Memory B cell (primary cell): ENCODE data around the gene SOX13.

Source experiments
- ATAC-seq: fragments of 150-1000 bp; cut with Tn5 transposase; 2 replicates; pipeline ENCODE4 v1.10.0; 2021; ENCODE audit warnings: low read depth, mild to moderate bottlenecking, moderate library complexity
- DNase-seq, 2 donors: peaks; one replicate each; pipeline ENCODE4 v3.0.0; 2022; ENCODE audit warnings: low spot score in 2 of 2
- H3K27ac Mint-ChIP-seq: one replicate; pipeline ENCODE4 v1.8.0; 2022; ENCODE audit warnings: mild to moderate bottlenecking, moderate library complexity, mixed read lengths
- H3K27me3 Mint-ChIP-seq: one replicate; pipeline ENCODE4 v1.8.0; 2022; ENCODE audit warnings: mixed read lengths
- H3K36me3 Mint-ChIP-seq: one replicate; pipeline ENCODE4 v1.8.0; 2022; ENCODE audit warnings: mild to moderate bottlenecking, mixed read lengths
- H3K4me1 Mint-ChIP-seq: one replicate; pipeline ENCODE4 v1.8.0; 2022; ENCODE audit warnings: mixed read lengths
- H3K4me3 Mint-ChIP-seq: one replicate; pipeline ENCODE4 v1.8.0; 2022; ENCODE audit warnings: mild to moderate bottlenecking, moderate library complexity, mixed read lengths
- H3K9me3 Mint-ChIP-seq: one replicate; pipeline ENCODE4 v1.8.0; 2022; ENCODE audit warnings: mixed read lengths

SOX13 gene

GRCh38 chr1:204072931-204073836, at the start of gene SOX13:
Gene SOX13, plus strand, starts transcription at chr1:204073115. Its CDS starts 39,801 bp downstream, at chr1:204112916.
- no peak within 1 kb of the TSS for H3K27ac Mint-ChIP-seq
- peaks cover under 1% of the 10 kb centered on the region for H3K36me3 Mint-ChIP-seq
- DNase-seq, result peak in 1 of 2 donors; percentile 19
- H3K9me3 Mint-ChIP-seq, result peaks cover 2% of the 10 kb centered on the region
- H3K27me3 Mint-ChIP-seq, result peaks cover 30% of the 10 kb centered on the region
- peaks cover 12% of the 10 kb centered on the region for H3K4me1 Mint-ChIP-seq
- peak; percentile 37 for ATAC-seq
- peak within 1 kb of the TSS; percentile 83 for H3K4me3 Mint-ChIP-seq

DNA sequence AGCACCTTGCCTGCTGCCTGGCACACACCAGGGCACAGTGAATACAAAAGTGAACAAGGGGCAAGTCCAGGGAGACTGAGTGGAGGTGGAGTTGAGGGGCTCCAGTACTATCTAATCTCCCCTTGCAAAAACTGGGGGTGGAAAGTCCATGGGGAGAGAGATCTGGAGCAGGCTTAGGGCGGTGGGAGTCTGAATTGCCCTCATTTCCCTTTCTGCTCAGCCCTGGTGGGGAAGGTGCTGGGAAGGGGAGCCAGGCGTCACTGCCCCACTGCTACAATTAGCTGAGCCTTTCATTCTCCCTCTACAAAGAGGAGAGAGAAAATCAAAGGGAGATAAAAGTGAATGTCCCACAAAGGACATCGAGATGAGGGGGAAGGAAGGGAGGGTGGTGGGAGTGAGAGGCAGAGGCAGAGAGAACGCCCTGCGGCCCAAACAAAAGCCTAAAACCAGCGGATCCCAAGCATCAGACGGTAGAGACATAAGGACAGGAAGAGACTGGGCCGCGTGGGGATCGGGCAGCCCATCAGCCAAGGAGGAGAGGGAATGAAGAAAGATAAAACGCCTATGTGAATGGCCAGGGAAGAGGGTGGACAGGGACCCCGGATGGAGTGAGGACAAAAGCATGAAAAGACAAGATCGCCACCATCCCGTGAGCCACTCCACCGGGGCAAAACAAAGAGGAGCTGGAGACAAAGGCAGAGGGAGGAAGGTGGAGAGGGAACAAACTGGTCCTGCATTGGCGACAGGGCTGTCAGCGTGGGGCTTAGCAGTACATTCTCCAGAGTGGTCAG, 46.8 kb upstream of the SOX13 start:
- H3K27ac Mint-ChIP-seq, result no peak overlapping the region
- ATAC-seq, result no peak
- peaks cover 18% of the 10 kb centered on the region for H3K27me3 Mint-ChIP-seq
- no peaks in the 10 kb centered on the region for H3K36me3 Mint-ChIP-seq
- H3K9me3 Mint-ChIP-seq, result no peaks in the 10 kb centered on the region
- no peak overlapping the region for H3K4me3 Mint-ChIP-seq
- H3K4me1 Mint-ChIP-seq, result no peaks in the 10 kb centered on the region
- DNase-seq, result no peak

GRCh38 chr1:204027446-204027845, 45.5 kb upstream of the SOX13 start:
- no peaks in the 10 kb centered on the region for H3K9me3 Mint-ChIP-seq
- H3K4me1 Mint-ChIP-seq, result no peaks in the 10 kb centered on the region
- DNase-seq (no peak), ATAC-seq (no peak)
- H3K4me3 Mint-ChIP-seq, result no peak overlapping the region
- no peaks in the 10 kb centered on the region for H3K36me3 Mint-ChIP-seq
- H3K27me3 Mint-ChIP-seq, result peaks cover 22% of the 10 kb centered on the region
- no peak overlapping the region for H3K27ac Mint-ChIP-seq

DNA sequence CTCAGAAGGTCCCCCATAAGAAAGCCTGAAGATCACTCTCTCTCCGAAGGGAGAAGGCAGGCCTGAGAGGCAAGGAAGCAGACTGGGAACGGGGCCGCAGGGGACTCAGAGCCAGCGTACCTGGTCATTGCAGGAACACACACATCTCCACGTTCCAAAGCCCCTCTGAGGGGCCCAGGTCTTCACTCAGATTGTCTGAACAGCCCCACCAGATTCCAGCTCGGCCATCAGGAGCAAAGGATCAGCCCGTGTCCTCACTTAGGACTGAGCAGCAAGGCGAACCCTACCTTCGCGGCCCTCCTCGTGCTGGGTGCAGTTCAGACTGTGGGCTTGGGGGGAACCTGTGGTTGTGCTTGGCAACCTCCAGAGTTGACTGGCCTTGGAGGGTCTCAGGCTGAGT, 43.9 kb upstream of the SOX13 start:
- no peak for ATAC-seq
- Mint-ChIP-seq H3K4me1 (no peaks in the 10 kb centered on the region), H3K36me3 (no peaks in the 10 kb centered on the region), H3K27me3 (peaks cover 24% of the 10 kb centered on the region), H3K4me3 (no peak overlapping the region), H3K9me3 (no peaks in the 10 kb centered on the region), H3K27ac (no peak overlapping the region)
- DNase-seq, result no peak

DNA sequence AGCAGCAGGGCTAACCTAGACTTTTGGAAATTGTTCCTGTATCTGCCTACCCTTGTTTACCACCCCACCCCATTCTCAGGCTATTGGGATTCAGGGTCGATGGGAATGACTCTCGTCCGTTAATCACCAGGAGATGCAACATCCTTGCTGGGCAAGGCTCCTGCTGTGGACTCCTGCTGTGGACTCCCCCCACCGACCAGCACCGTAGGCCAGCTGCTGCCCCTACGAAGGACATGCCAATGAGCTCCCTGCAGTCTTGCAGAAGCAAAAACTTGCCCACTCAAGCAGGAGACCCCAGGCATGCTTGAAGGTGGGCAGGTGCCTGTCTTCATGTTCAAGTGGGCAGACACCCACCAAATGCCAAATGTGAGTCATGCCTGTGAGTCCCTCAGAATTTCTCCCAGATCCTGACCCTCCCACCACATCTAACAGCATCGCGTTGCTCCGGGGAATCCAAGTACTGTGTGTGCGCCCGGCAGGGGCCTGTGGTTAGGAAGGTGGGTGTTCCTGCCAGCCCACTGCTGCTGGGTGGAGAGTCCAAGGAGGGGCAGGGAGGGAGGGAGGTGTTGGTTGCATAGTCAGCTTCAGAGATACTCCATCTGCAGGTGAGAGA, 41.7 kb upstream of the SOX13 start:
- DNase-seq, result no peak
- H3K27me3 Mint-ChIP-seq, result peaks cover 20% of the 10 kb centered on the region
- H3K36me3 Mint-ChIP-seq, result no peaks in the 10 kb centered on the region
- no peak for ATAC-seq
- H3K27ac Mint-ChIP-seq, result no peak overlapping the region
- H3K9me3 Mint-ChIP-seq, result no peaks in the 10 kb centered on the region
- H3K4me1 Mint-ChIP-seq, result no peaks in the 10 kb centered on the region
- no peak overlapping the region for H3K4me3 Mint-ChIP-seq

DNA sequence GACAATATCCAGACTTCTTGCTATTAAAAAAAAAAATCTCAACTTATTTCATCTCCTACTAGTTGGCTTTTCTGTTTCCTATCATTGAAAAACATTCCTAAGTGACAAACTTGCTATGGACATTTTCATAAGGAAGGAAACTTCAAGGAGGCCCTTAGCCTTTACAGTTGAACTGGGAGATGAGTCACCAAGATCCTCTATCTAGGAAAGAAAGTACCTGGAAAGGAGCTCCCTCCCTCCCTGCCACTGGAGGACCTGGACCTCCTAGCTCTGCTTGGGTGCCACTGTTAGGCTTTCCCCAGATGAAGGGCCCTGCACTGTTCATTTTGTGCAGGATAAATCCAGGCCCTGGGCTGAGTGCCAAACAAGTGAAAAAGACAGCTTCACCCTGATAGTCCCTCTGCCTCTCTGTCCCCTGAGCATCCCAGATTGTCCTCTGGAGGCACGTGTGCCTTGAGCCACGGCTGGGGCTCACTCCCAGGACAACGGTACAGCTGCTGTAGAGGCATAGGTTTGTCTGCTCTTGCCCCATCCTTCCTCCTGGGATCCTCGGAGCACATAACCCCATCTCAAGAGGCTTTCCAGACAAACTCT, 40.2 kb upstream of the SOX13 start:
- H3K36me3 Mint-ChIP-seq, result no peaks in the 10 kb centered on the region
- no peaks in the 10 kb centered on the region for H3K4me1 Mint-ChIP-seq
- DNase-seq, result no peak

GRCh38 chr1:204033306-204033705, 39.6 kb upstream of the SOX13 start:
- Mint-ChIP-seq H3K27me3 (peaks cover 19% of the 10 kb centered on the region), H3K4me1 (no peaks in the 10 kb centered on the region), H3K4me3 (no peak overlapping the region), H3K27ac (no peak overlapping the region), H3K9me3 (no peaks in the 10 kb centered on the region), H3K36me3 (no peaks in the 10 kb centered on the region)
- DNase-seq (no peak), ATAC-seq (no peak)

More for the DNA sequence above, 40.2 kb upstream of the SOX13 start:
- no peaks in the 10 kb centered on the region for H3K9me3 Mint-ChIP-seq
- no peak overlapping the region for H3K4me3 Mint-ChIP-seq
- H3K27me3 Mint-ChIP-seq, result peaks cover 19% of the 10 kb centered on the region
- H3K27ac Mint-ChIP-seq, result no peak overlapping the region
- ATAC-seq, result no peak

- ATAC-seq (no peak), DNase-seq (no peak)
- Mint-ChIP-seq H3K27ac (no peak overlapping the region), H3K4me1 (no peaks in the 10 kb centered on the region), H3K4me3 (no peak overlapping the region), H3K9me3 (no peaks in the 10 kb centered on the region), H3K36me3 (no peaks in the 10 kb centered on the region), H3K27me3 (peaks cover 13% of the 10 kb centered on the region)
Observed at GRCh38 chr1:204036882-204037655, 35.8 kb upstream of the SOX13 start.

DNA sequence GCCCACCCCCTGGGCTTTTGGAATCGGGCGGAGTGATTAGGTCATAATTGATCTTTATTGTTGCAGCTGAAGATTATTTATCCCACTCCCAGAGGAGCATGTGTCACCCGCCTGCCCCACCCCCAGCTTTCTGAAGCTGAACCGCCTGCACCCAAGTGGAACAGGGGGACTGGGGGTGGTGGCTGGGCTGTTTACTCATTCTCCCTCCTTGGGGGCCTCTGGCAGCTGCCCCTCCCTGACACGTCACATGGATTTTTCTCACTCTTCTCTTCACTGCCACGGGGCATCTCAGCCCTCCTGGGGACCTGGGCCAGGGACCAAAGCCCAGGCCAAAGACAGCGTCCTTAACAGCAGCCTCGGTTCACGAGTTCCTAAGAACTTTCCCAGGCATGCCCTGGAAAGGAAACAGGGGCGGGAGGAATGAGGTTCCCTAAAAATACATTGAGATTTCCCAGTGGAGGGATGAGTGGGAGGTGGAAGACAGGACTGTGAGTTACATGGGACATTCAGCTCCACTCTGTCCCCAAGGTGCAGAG, 31.6 kb upstream of the SOX13 start:
- Mint-ChIP-seq H3K4me3 (no peak overlapping the region), H3K4me1 (no peaks in the 10 kb centered on the region), H3K36me3 (no peaks in the 10 kb centered on the region), H3K27ac (no peak overlapping the region), H3K27me3 (peaks cover 10% of the 10 kb centered on the region), H3K9me3 (no peaks in the 10 kb centered on the region)
- no peak for ATAC-seq
- no peak for DNase-seq

DNA sequence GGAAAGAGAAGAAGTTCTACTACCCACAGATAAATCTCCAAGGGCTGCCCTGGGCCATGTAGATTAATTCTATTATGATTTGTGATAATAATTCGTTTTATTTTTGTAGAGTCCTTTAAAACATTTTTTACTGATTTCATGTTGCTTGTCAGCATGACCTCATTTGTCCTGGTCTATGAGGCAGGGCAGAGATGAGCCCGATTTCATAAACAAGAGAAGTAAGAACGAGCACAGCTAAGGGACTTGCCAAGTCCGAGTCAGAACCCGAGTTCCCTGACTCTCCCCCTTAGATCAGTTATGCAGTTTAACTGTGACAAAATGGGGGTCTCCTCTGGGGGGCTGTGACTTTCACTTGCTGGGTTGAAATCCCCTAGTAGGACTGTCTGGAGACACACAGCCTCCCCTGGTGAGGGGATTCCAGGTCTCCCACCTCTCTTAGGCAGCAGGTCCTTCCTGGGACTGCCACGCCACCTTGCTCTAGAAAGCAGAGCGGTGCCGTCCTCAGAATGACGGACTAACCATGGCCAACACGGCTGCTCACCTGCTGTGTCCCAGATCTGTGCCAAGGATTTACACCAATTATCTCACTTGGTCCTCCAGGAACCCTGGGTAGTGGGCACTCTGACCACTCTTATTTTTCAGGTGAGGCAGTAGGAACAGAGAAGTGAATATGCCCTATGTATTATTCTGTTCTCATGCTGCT, 31.0 kb upstream of the SOX13 start:
- peaks cover 8% of the 10 kb centered on the region for H3K27me3 Mint-ChIP-seq
- H3K4me1 Mint-ChIP-seq, result no peaks in the 10 kb centered on the region
- no peaks in the 10 kb centered on the region for H3K36me3 Mint-ChIP-seq
- no peak overlapping the region for H3K27ac Mint-ChIP-seq
- no peak for DNase-seq
- ATAC-seq, result no peak
- no peak overlapping the region for H3K4me3 Mint-ChIP-seq
- H3K9me3 Mint-ChIP-seq, result no peaks in the 10 kb centered on the region

GRCh38 chr1:204042516-204042915, 30.4 kb upstream of the SOX13 start:
- no peak overlapping the region for H3K4me3 Mint-ChIP-seq
- H3K4me1 Mint-ChIP-seq, result no peaks in the 10 kb centered on the region
- no peak overlapping the region for H3K27ac Mint-ChIP-seq
- H3K27me3 Mint-ChIP-seq, result peaks cover 8% of the 10 kb centered on the region
- DNase-seq (no peak), ATAC-seq (no peak)
- H3K9me3 Mint-ChIP-seq, result no peaks in the 10 kb centered on the region
- no peaks in the 10 kb centered on the region for H3K36me3 Mint-ChIP-seq

GRCh38 chr1:204043680-204044079, 29.2 kb upstream of the SOX13 start:
- peaks cover 8% of the 10 kb centered on the region for H3K27me3 Mint-ChIP-seq
- no peak overlapping the region for H3K4me3 Mint-ChIP-seq
- H3K9me3 Mint-ChIP-seq, result no peaks in the 10 kb centered on the region
- H3K4me1 Mint-ChIP-seq, result no peaks in the 10 kb centered on the region
- no peaks in the 10 kb centered on the region for H3K36me3 Mint-ChIP-seq
- H3K27ac Mint-ChIP-seq, result no peak overlapping the region
- no peak for ATAC-seq
- DNase-seq, result no peak

DNA sequence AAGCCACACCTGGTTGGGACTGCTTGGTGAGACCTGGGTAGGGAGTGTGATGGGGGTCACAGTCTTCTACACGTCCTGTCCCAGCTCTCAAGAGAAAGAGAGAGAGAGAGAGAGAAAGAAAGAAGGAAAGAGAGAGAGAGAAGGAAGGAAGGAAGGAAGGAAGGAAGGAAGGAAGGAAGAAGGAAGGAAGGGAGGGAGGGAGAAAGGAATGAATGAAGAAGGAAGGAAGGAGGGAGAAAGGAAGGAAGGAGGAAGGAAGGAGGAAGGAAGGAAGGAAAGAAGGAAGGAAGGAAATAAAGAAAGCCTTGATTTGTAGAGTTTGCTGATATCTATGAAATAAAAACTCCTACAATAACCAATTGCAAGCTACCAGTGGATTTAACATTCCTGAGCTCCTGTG, 28.5 kb upstream of the SOX13 start:
- ATAC-seq (no peak), DNase-seq (no peak)
- Mint-ChIP-seq H3K27ac (no peak overlapping the region), H3K4me1 (no peaks in the 10 kb centered on the region), H3K4me3 (no peak overlapping the region), H3K27me3 (peaks cover 8% of the 10 kb centered on the region), H3K9me3 (no peaks in the 10 kb centered on the region), H3K36me3 (no peaks in the 10 kb centered on the region)
